Measurements from ENCODE around the gene ECT2L. TPM values are rescaled to one million over a fixed set of nuclear protein-coding genes. Genes with fewer than 3 reads are reported as not detected.

Gene ECT2L
- total and polyA plus RNA-seq, 2 of the 13 experiments (the other 11 are each of a cell fraction or from before 2014, with no cell fraction given), result 0.12 TPM; not detected in 1

DNA sequence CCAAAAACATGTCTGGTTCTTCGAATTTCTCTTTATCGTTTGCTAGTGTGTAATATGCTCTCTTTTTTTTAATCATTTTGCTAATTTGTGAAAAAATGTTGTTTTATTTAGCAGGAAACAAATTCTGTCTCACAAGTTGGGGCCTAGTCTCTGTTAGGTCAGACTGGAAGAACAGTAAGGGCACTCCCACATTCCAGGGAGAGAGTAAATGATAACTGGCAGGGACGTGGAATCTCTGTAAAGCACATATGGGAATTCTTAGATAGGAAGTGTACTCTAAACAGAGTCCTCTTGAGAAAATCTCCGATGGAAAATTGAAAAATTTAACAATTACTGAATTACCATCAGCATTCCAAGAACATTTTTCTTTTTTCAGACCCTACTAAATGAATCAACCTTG, 38.8 kb upstream of the ECT2L start (continued):
- TF ChIP-seq, protein P1, sequence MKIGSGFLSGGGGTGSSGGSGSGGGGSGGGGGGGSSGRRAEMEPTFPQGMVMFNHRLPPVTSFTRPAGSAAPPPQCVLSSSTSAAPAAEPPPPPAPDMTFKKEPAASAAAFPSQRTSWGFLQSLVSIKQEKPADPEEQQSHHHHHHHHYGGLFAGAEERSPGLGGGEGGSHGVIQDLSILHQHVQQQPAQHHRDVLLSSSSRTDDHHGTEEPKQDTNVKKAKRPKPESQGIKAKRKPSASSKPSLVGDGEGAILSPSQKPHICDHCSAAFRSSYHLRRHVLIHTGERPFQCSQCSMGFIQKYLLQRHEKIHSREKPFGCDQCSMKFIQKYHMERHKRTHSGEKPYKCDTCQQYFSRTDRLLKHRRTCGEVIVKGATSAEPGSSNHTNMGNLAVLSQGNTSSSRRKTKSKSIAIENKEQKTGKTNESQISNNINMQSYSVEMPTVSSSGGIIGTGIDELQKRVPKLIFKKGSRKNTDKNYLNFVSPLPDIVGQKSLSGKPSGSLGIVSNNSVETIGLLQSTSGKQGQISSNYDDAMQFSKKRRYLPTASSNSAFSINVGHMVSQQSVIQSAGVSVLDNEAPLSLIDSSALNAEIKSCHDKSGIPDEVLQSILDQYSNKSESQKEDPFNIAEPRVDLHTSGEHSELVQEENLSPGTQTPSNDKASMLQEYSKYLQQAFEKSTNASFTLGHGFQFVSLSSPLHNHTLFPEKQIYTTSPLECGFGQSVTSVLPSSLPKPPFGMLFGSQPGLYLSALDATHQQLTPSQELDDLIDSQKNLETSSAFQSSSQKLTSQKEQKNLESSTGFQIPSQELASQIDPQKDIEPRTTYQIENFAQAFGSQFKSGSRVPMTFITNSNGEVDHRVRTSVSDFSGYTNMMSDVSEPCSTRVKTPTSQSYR (CRISPR knock-in tag; IDR thresholded peaks at IDR 0.05; ENCODE audit: borderline replicate concordance), result no peak

DNA sequence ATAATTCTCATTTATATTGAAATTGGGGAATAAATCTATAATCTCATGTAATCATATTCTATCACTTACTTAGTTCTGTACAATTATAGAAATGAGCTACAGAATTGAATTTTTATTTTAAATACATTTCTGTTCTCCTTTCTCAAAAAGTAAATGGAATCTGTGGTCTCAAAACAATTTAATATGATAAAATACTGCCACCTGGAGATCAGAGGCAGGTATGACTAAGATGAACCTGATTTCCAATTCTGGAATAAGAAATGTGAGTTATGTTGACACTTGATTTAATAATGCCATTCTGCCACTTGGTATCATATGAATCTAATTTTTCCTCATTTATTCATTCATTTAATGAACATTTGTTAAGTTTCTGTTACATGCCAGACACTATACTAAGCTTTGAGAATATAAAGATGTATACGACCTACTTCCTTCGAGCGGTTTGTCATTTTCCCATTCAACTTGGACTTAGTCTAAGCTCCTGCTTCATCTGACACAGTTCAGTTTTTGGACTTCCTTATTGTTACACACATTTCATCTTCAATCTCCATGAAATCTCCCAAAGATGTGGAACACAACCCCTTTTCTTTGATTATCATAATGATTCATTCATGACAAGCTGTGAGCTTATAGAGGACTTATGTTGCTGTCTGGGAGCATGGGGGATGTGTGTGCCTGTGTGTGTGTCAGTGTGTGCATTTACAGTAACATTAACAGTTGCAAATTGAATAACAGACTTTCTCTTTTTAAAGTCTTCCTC, 29.8 kb upstream of the ECT2L start:
- peak; percentile 48 for DNase-seq (ENCODE audit: low spot score)
- POLR2A ChIA-PET, result no interaction called here
- in situ Hi-C loops (cut with HindIII; ENCODE audit: extremely low pct_ligation_motif_present, low pct_unique_long_range_greater_than_20kb), result loop anchor here (5.0 to 10.0 kb wide), 4 partner anchors 74 to 651 kb away; no protein-coding TSS in a partner anchor
- Histone ChIP-seq H3K27me3 (ENCODE audit: control insufficient read depth in 1 of 2, insufficient read depth in 2 of 2, low read length in 2 of 2) (no peaks in the 10 kb centered on the region), H2AFZ (ENCODE audit: low read length) (no peak overlapping the region), H3K9ac (ENCODE audit: insufficient read depth, low read depth, low read length) (no peak overlapping the region), H3K27ac (ENCODE audit: extremely low read length, insufficient read depth, low read length) (no peak overlapping the region), H3K79me2 (ENCODE audit: insufficient read depth, low read length) (no peaks in the 10 kb centered on the region), H3K4me1 (ENCODE audit: insufficient read depth, low read length) (peaks cover 3% of the 10 kb centered on the region), H3K9me3 (ENCODE audit: low read length) (no peaks in the 10 kb centered on the region), H3K4me3 (replicated peaks in 1 of 3; ENCODE audit: insufficient read depth in 1 of 3, low read depth in 2 of 3, low read length in 3 of 3) (no peak overlapping the region), H3K36me3 (replicated peaks in 1 of 2; ENCODE audit: control insufficient read depth in 1 of 2, insufficient read depth in 2 of 2, low read length in 2 of 2) (no peaks in the 10 kb centered on the region), H4K20me1 (ENCODE audit: insufficient read depth, low read length) (no peaks in the 10 kb centered on the region), H3K4me2 (ENCODE audit: low read depth, low read length) (no peak overlapping the region)
- BruUV-seq (replicated peaks), result no TSS peak
- CTCF ChIA-PET (ENCODE audit: low intra/inter-chr PET ratio, low total read pairs), result interaction anchor here (1.4 to 4.8 kb wide), 4 partner anchors 73 to 651 kb away, joined by 3 to 60 read pairs (median 14); no protein-coding TSS in a partner anchor
- 96% methylated on average over 3 of the region's 3 CpGs for WGBS (ENCODE audit: low lambda C conversion rate)
- FAIRE-seq, result peak; percentile 61
- intact Hi-C loops (cut with micrococcal nuclease; ENCODE audit: unreplicated experiment), result loop anchor here (1.0 to 5.0 kb wide), 4 partner anchors 74 to 649 kb away; no protein-coding TSS in a partner anchor
- no peak for ATAC-seq
- TF ChIP-seq ZNF496 (CRISPR knock-in tag; IDR thresholded peaks at IDR 0.05; ENCODE audit: insufficient replicate concordance) (no peak), RXRB (CRISPR knock-in tag; IDR thresholded peaks at IDR 0.05; ENCODE audit: borderline replicate concordance) (0 out of 2 replicates have a peak, but pooled peaks have one; percentile 16), NAIF1 (CRISPR knock-in tag; IDR thresholded peaks at IDR 0.05; ENCODE audit: borderline replicate concordance) (0 out of 2 replicates have a peak, but pooled peaks have one; percentile 33), GATAD2A (CRISPR knock-in tag; IDR thresholded peaks at IDR 0.05) (0 out of 2 replicates have a peak, but pooled peaks have one; percentile 19), KLF16 (CRISPR knock-in tag; IDR thresholded peaks at IDR 0.05) (peak in 1 of 2 experiments; percentile 33; a peak in 1 of 4 replicates), NFRKB (IDR thresholded peaks at IDR 0.05) (no peak), RAD21 (CRISPR knock-in tag; IDR thresholded peaks at IDR 0.05) (peak; percentile 66; the same call in 1 of the 2 replicates)
- TF ChIP-seq, protein P2, sequence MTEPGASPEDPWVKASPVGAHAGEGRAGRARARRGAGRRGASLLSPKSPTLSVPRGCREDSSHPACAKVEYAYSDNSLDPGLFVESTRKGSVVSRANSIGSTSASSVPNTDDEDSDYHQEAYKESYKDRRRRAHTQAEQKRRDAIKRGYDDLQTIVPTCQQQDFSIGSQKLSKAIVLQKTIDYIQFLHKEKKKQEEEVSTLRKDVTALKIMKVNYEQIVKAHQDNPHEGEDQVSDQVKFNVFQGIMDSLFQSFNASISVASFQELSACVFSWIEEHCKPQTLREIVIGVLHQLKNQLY (CRISPR knock-in tag; IDR thresholded peaks at IDR 0.05), result no peak
- TF ChIP-seq, protein P3, sequence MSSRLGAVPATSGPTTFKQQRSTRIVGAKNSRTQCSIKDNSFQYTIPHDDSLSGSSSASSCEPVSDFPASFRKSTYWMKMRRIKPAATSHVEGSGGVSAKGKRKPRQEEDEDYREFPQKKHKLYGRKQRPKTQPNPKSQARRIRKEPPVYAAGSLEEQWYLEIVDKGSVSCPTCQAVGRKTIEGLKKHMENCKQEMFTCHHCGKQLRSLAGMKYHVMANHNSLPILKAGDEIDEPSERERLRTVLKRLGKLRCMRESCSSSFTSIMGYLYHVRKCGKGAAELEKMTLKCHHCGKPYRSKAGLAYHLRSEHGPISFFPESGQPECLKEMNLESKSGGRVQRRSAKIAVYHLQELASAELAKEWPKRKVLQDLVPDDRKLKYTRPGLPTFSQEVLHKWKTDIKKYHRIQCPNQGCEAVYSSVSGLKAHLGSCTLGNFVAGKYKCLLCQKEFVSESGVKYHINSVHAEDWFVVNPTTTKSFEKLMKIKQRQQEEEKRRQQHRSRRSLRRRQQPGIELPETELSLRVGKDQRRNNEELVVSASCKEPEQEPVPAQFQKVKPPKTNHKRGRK (CRISPR knock-in tag; IDR thresholded peaks at IDR 0.05), result no peak
- TF ChIP-seq, protein P4, sequence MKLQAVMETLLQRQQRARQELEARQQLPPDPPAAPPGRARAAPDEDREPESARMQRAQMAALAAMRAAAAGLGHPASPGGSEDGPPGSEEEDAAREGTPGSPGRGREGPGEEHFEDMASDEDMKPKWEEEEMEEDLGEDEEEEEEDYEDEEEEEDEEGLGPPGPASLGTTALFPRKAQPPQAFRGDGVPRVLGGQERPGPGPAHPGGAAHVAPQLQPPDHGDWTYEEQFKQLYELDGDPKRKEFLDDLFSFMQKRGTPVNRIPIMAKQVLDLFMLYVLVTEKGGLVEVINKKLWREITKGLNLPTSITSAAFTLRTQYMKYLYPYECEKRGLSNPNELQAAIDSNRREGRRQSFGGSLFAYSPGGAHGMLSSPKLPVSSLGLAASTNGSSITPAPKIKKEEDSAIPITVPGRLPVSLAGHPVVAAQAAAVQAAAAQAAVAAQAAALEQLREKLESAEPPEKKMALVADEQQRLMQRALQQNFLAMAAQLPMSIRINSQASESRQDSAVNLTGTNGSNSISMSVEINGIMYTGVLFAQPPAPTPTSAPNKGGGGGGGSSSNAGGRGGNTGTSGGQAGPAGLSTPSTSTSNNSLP (IDR thresholded peaks at IDR 0.05; ENCODE audit: low read depth, low read length), result 0 out of 2 replicates have a peak, but pooled peaks have one; percentile 10
- TF ChIP-seq, protein P5, sequence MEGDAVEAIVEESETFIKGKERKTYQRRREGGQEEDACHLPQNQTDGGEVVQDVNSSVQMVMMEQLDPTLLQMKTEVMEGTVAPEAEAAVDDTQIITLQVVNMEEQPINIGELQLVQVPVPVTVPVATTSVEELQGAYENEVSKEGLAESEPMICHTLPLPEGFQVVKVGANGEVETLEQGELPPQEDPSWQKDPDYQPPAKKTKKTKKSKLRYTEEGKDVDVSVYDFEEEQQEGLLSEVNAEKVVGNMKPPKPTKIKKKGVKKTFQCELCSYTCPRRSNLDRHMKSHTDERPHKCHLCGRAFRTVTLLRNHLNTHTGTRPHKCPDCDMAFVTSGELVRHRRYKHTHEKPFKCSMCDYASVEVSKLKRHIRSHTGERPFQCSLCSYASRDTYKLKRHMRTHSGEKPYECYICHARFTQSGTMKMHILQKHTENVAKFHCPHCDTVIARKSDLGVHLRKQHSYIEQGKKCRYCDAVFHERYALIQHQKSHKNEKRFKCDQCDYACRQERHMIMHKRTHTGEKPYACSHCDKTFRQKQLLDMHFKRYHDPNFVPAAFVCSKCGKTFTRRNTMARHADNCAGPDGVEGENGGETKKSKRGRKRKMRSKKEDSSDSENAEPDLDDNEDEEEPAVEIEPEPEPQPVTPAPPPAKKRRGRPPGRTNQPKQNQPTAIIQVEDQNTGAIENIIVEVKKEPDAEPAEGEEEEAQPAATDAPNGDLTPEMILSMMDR (CRISPR knock-in tag; IDR thresholded peaks at IDR 0.05), result peak; percentile 73
